Pancreas (tissue), 10 donors: ENCODE data around the gene PHKA2. TPM values are rescaled to one million over a fixed set of nuclear protein-coding genes. Genes with fewer than 3 reads are reported as not detected.

Experiments used
- ATAC-seq, 4 donors: fragments of 200-7000 bp; cut with Tn5 transposase; one replicate each; pipeline versions ENCODE4 v1.8.0 to v1.9.1; 2020; ENCODE audit warnings: mild to moderate bottlenecking in 4 of 4, moderate library complexity in 4 of 4
- DNase-seq, 6 donors: peaks; one replicate each; pipeline ENCODE4 v3.0.0-alpha.2; 2020
- FAIRE-seq: peaks from 2 replicates; lab custom pipeline; 2012; peaks lifted over from hg19 to GRCh38; lab: Jason Lieb, UNC
- H3K27ac ChIP-seq, 4 donors: fragments of 200-600 bp; sonication (generic); 1 replicate in 3 of 4; 2 replicates in 1 of 4; pipeline versions ENCODE4 v1.5.0 to v1.8.0; 2020
- H3K27me3 ChIP-seq, 4 donors: fragments of 200-600 bp; one replicate each; pipeline ENCODE4 v1.8.0; 2021
- H3K36me3 ChIP-seq, 3 donors: fragments of 200-600 bp; sonication (generic) in 1 of 3; one replicate each; pipeline versions ENCODE4 v1.5.0 to v1.8.0; 2020 to 2021
- H3K4me1 ChIP-seq, 3 donors: fragments of 200-600 bp; one replicate each; pipeline ENCODE4 v1.8.0; 2021
- H3K4me3 ChIP-seq, 4 donors: fragments of 200-600 bp; sonication (generic) in 2 of 4; one replicate each; pipeline versions ENCODE4 v1.5.0 to v1.8.0; 2020 to 2021
- H3K9me3 ChIP-seq, 4 donors: fragments of 200-600 bp; one replicate each; pipeline ENCODE4 v1.8.0; 2021
- WGBS, 2 donors: extraction: QIAGEN DNeasy Blood & Tissue Kit; methylation state at CpG; one replicate each; pipeline ENCODE4 v1.1.7; 2013; 5-methylcytosine and 5-hydroxymethylcytosine counted together
- intact Hi-C, 3 donors: fragments of 100-400 bp; cut with DNase I; formaldehyde crosslinking; loops; one replicate each; pipeline versions ENCODE4 v1.11.1 to v1.14.2; 2022
- polyA plus RNA-seq, 2 donors: library from polyadenylated mRNA; stranded (reverse); fragments of 200-250 nt; gene quantifications; one replicate each; pipeline ENCODE4 v1.2.3, GENCODE V29; 2013
- total RNA-seq, 6 donors: library from RNA; stranded (reverse); fragmentation: NEBNext Ultra II Directional in 4 of 6; extraction: Animal tissue kit (Norgen Biotek cat#: 25700) in 4 of 6; gene quantifications; one replicate each; pipeline versions ENCODE4 v1.2.1 to v1.2.4, GENCODE V29; 2021 to 2023
- TF ChIP-seq, protein P1 (sequence below), 4 donors: fragments of 200-600 bp; sonication (generic) in 3 of 4; IDR thresholded peaks; one replicate each; pipeline versions ENCODE4 v1.5.0 to v1.8.0; 2021; ENCODE audit warnings: antibody characterized with exemption in 4 of 4
- donor health status: healthy with polysubstance abuse.
- donor health status: DM: no; HTN: no; CAD: no; lungs with moderate emphysema.
- donor health status: DM: no; HTN: no; CAD: no.
- donor health status: control.
- donor health status: control.
- donor health status: Bipolar disorder and iron deficiency.
- donor health status: DM: yes; HTN: yes; CAD: no.
- donor health status: DM: no; HTN: no; CAD: no.
- donor health status: DM: no; HTN: no; CAD: no.
- donor health status: DM: yes; HTN: yes; CAD: no.

PHKA2 gene
- total and polyA plus RNA-seq, 8 donors: 16.0 to 72.7 (median 22.6) TPM

DNA sequence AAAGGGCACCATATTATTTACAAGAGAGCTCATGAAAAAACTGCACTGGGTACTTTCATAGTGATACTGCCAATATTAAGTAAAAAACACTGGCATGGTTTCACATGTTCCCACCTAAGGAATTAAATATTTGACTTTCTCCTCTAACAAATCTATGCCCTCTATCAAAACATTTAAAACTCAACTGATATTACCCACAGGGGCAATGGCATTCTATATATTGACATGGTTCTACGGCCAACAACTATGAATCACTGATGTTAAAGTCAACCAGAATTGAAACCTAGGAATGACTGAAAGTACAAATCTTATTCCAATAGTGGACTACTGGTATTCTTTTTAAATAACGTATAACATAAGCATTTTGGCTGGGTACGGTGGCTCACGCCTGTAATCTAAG lies 28.2 kb downstream of the PHKA2 start:
- H3K27ac ChIP-seq: no peak overlapping the region
- intact Hi-C loops: no loop called here
- H3K36me3 ChIP-seq: no peaks in the 10 kb centered on the region
- no peaks in the 10 kb centered on the region for H3K9me3 ChIP-seq
- no peak overlapping the region for H3K4me3 ChIP-seq
- DNase-seq: no peak
- H3K4me1 ChIP-seq: no peaks in the 10 kb centered on the region
- TF ChIP-seq, protein P1, sequence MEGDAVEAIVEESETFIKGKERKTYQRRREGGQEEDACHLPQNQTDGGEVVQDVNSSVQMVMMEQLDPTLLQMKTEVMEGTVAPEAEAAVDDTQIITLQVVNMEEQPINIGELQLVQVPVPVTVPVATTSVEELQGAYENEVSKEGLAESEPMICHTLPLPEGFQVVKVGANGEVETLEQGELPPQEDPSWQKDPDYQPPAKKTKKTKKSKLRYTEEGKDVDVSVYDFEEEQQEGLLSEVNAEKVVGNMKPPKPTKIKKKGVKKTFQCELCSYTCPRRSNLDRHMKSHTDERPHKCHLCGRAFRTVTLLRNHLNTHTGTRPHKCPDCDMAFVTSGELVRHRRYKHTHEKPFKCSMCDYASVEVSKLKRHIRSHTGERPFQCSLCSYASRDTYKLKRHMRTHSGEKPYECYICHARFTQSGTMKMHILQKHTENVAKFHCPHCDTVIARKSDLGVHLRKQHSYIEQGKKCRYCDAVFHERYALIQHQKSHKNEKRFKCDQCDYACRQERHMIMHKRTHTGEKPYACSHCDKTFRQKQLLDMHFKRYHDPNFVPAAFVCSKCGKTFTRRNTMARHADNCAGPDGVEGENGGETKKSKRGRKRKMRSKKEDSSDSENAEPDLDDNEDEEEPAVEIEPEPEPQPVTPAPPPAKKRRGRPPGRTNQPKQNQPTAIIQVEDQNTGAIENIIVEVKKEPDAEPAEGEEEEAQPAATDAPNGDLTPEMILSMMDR (IDR thresholded peaks at IDR 0.05): no peak
- no peak for FAIRE-seq
- 86 to 95% methylated on average over 4 of the region's 4 CpGs for WGBS, 2 donors
- no peaks in the 10 kb centered on the region for H3K27me3 ChIP-seq
- no peak for ATAC-seq

GRCh38 chrX:18951032-18951431 lies 32.9 kb downstream of the PHKA2 start:
- Histone ChIP-seq H3K36me3 (no peaks in the 10 kb centered on the region), H3K4me3 (no peak overlapping the region), H3K9me3 (no peaks in the 10 kb centered on the region), H3K27me3 (no peaks in the 10 kb centered on the region), H3K27ac (no peak overlapping the region), H3K4me1 (no peaks in the 10 kb centered on the region)
- TF ChIP-seq, protein P1 (IDR thresholded peaks at IDR 0.05): no peak
- FAIRE-seq: no peak
- DNase-seq: no peak
- no peak for ATAC-seq
- intact Hi-C loops: no loop called here
- 74 to 87% methylated on average over 10 of the region's 10 CpGs for WGBS, 2 donors

DNA sequence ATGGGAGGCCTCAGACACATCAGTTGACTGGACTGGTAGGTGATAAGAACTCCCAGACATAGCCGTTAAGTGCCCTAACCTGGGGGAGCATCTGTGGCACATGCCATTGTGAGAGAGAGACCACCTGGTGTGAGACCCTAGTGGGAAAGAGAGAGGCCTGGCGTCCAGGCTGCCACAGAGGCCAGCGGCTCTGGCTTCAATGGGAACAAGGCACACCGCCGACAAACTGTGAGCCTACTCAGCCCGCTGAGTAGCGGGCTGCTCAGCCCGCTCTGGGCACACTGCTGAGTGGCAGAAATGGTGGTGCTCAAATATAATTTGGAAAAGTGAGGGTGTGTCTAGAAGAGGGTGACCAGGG lies 34.0 kb downstream of the PHKA2 start:
- no peak for ATAC-seq
- Histone ChIP-seq H3K36me3 (no peaks in the 10 kb centered on the region), H3K9me3 (no peaks in the 10 kb centered on the region), H3K27me3 (no peaks in the 10 kb centered on the region), H3K4me3 (no peak overlapping the region), H3K4me1 (no peaks in the 10 kb centered on the region), H3K27ac (no peak overlapping the region)
- 88 to 95% methylated on average over 8 of the region's 8 CpGs for WGBS, 2 donors
- no peak for DNase-seq
- intact Hi-C loops: no loop called here
- no peak for FAIRE-seq
- TF ChIP-seq, protein P1 (IDR thresholded peaks at IDR 0.05): no peak

- no peak overlapping the region for H3K4me3 ChIP-seq
- intact Hi-C loops: no loop called here
- no peak overlapping the region for H3K27ac ChIP-seq
- no peaks in the 10 kb centered on the region for H3K36me3 ChIP-seq
- ATAC-seq (no peak), FAIRE-seq (no peak), DNase-seq (no peak)
- 80 to 90% methylated on average over 4 of the region's 4 CpGs for WGBS, 2 donors
- TF ChIP-seq, protein P1 (IDR thresholded peaks at IDR 0.05): no peak
- no peaks in the 10 kb centered on the region for H3K4me1 ChIP-seq
- H3K9me3 ChIP-seq: no peaks in the 10 kb centered on the region
- no peaks in the 10 kb centered on the region for H3K27me3 ChIP-seq
Observed at GRCh38 chrX:18949291-18949943, 34.5 kb downstream of the PHKA2 start.

DNA sequence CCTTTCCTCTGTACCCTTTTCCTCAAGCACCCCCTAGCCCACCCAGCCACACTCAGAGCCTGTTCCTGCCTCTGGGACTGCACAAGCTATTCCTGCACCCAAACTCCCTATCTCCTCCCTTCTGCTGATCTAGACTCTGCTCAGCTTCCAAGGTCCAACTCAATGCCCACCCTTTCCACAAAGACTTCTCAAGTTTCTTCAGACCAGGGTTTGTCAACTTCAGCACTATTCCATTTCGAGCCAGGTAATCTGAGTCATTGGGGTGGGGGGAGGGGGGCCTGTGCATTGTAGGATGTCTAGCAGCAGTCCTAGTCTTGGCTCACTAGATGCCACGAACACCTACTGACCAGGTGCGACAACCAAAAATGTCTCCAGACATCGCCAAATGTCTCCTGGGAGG lies 37.3 kb downstream of the PHKA2 start:
- intact Hi-C loops: no loop called here
- H3K9me3 ChIP-seq: no peaks in the 10 kb centered on the region
- no peak for DNase-seq
- no peak for ATAC-seq
- 80 to 94% methylated on average over 4 of the region's 4 CpGs for WGBS, 2 donors
- no peaks in the 10 kb centered on the region for H3K27me3 ChIP-seq
- H3K4me3 ChIP-seq: no peak overlapping the region
- H3K4me1 ChIP-seq: no peaks in the 10 kb centered on the region
- TF ChIP-seq, protein P1 (IDR thresholded peaks at IDR 0.05): no peak
- FAIRE-seq: no peak
- no peaks in the 10 kb centered on the region for H3K36me3 ChIP-seq
- no peak overlapping the region for H3K27ac ChIP-seq
